ENCODE results near the gene RPL13. TPM values are rescaled to one million over a fixed set of nuclear protein-coding genes. Genes with fewer than 3 reads are reported as not detected.
A peak's percentile ranks its signal among the peaks of the same experiment; 100 is the strongest.

Gene RPL13
- total and polyA plus RNA-seq, 9 of the 15 experiments (the other 6 are each of a cell fraction or from before 2014, with no cell fraction given): 227 to 6,042 (median 1,633) TPM

DNA sequence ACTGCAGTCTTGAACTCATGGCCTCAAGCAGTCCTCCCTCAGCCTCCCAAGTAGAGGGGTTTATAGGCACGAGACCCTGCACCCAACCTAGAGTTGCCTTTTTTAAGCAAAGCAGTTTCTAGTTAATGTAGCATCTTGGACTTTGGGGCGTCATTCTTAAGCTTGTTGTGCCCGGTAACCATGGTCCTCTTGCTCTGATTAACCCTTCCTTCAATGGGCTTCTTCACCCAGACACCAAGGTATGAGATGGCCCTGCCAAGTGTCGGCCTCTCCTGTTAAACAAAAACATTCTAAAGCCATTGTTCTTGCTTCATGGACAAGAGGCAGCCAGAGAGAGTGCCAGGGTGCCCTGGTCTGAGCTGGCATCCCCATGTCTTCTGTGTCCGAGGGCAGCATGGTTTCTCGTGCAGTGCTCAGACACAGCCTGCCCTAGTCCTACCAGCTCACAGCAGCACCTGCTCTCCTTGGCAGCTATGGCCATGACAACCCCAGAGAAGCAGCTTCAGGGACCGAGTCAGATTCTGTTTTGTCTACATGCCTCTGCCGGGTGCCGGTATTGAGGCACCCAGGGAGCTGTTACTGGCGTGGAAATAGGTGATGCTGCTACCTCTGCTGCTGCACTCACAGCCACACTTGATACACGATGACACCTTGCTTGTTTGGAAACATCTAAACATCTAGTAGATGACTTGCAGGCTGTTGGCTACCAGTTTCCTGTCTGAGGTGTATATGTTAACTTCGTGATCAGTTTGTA is 3.3 kb downstream of the RPL13 start:
- BruUV-seq (replicated peaks): no TSS peak
- H3K4me1 ChIP-seq (replicated peaks in 1 of 2; ENCODE audit: control insufficient read depth in 2 of 2, insufficient read depth in 2 of 2, low read length in 2 of 2): peaks cover 39 to 62% of the 10 kb centered on the region in 2 experiments
- 58% methylated on average over 12 of the region's 12 CpGs for whole genome bisulfite sequencing (ENCODE audit: insufficient coverage, low coverage, missing lambda C conversion rate)
- no peak for TF ChIP-seq BRCA1 (IDR thresholded peaks at IDR 0.05)
- peak; percentile 66; the same call in 1 of the 2 replicates for TF ChIP-seq BRCA1 (CRISPR knock-in tag; IDR thresholded peaks at IDR 0.05)
- no peak for TF ChIP-seq ZNF143 (CRISPR knock-in tag; IDR thresholded peaks at IDR 0.05)
- TF ChIP-seq TCFL5 (CRISPR knock-in tag; conservative IDR thresholded peaks at IDR 0.05): no peak
- TF ChIP-seq SNRNP70 (optimal IDR thresholded peaks at IDR 0.05; ENCODE audit: low read depth, low read length): peak; percentile 26
- TF ChIP-seq SUPT5H (IDR thresholded peaks at IDR 0.05): peak; percentile 14
- TF ChIP-seq POLR2G (IDR thresholded peaks at IDR 0.05; ENCODE audit: low read depth, low read length): peak; percentile 34; the same call in 1 of the 2 replicates
- 0 out of 2 replicates have a peak, but pooled peaks have one; percentile 19 for TF ChIP-seq SMAD3 (CRISPR knock-in tag; conservative IDR thresholded peaks at IDR 0.05)
- TF ChIP-seq ILF3 (IDR thresholded peaks at IDR 0.05; ENCODE audit: borderline replicate concordance): peak; percentile 26; the same call in 1 of the 2 replicates
- TF ChIP-seq ZNF121 (CRISPR knock-in tag; conservative IDR thresholded peaks at IDR 0.05): no peak
- 0 out of 4 replicates have a peak, but pooled peaks of 1 of the 2 experiments have one; percentile 5 for TF ChIP-seq NONO (IDR thresholded peaks at IDR 0.05; ENCODE audit: low read depth in 2 of 2, low read length in 1 of 2)
- peak; percentile 13; the same call in 1 of the 2 replicates for TF ChIP-seq MTA3 (IDR thresholded peaks at IDR 0.05; ENCODE audit: borderline replicate concordance)
- TF ChIP-seq ZC3H4 (CRISPR knock-in tag; IDR thresholded peaks at IDR 0.05; ENCODE audit: borderline replicate concordance): peak; percentile 86
- TF ChIP-seq HNRNPUL1 (IDR thresholded peaks at IDR 0.05; ENCODE audit: low read length): 0 out of 2 replicates have a peak, but pooled peaks have one; percentile 9
- TF ChIP-seq RBM17 (IDR thresholded peaks at IDR 0.05; ENCODE audit: borderline replicate concordance, low read depth, low read length): no peak
- TF ChIP-seq HDAC1 (IDR thresholded peaks at IDR 0.05): no peak
- TF ChIP-seq CREB1 (IDR thresholded peaks at IDR 0.05): peak; percentile 17; the same call in 1 of the 2 replicates
- TF ChIP-seq CREB1 (CRISPR knock-in tag; IDR thresholded peaks at IDR 0.05): no peak
- peak; percentile 15; the same call in 1 of the 2 replicates for TF ChIP-seq MYNN (IDR thresholded peaks at IDR 0.05)
- TF ChIP-seq MYNN (CRISPR knock-in tag; IDR thresholded peaks at IDR 0.05): no peak
- peak; percentile 29 for TF ChIP-seq RBM39 (optimal IDR thresholded peaks at IDR 0.05; ENCODE audit: low read depth, low read length)
- TF ChIP-seq, protein P1, sequence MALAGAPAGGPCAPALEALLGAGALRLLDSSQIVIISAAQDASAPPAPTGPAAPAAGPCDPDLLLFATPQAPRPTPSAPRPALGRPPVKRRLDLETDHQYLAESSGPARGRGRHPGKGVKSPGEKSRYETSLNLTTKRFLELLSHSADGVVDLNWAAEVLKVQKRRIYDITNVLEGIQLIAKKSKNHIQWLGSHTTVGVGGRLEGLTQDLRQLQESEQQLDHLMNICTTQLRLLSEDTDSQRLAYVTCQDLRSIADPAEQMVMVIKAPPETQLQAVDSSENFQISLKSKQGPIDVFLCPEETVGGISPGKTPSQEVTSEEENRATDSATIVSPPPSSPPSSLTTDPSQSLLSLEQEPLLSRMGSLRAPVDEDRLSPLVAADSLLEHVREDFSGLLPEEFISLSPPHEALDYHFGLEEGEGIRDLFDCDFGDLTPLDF (CRISPR knock-in tag; IDR thresholded peaks at IDR 0.05): 0 out of 2 replicates have a peak, but pooled peaks have one; percentile 11

More for the DNA sequence above, 3.3 kb downstream of the RPL13 start:
- DNase-seq (ENCODE audit: extremely low read depth in 1 of 4, low spot score in 3 of 4): no peak
- CTCF ChIA-PET (ENCODE audit: low intra/inter-chr PET ratio): no interaction called here
- Histone ChIP-seq H3K27ac (ENCODE audit: extremely low read depth, low read depth, low read length) (peak overlapping the region; percentile 42; the same call in 1 of the 3 replicates), H3K27me3 (ENCODE audit: control insufficient read depth in 2 of 2, insufficient read depth in 2 of 2, low read length in 2 of 2) (no peaks in the 10 kb centered on the region; a peak in 1 of 5 replicates), H3K4me3 (peak overlapping the region; percentile 84; the same call in 1 of the 2 replicates), H3K4me2 (ENCODE audit: insufficient read depth, low read length) (peak overlapping the region; percentile 99), H3K9me3 (replicated peaks; ENCODE audit: control insufficient read depth, insufficient read depth, low read depth, low read length) (0 out of 2 replicates have a peak, but pooled peaks cover 2% of the 10 kb centered on the region), H4K20me1 (replicated peaks; ENCODE audit: control insufficient read depth, insufficient read depth, low read length) (peaks cover 60% of the 10 kb centered on the region), H3K9me1 (ENCODE audit: control insufficient read depth, insufficient read depth, low read length) (peaks cover 6% of the 10 kb centered on the region), H3K9ac (ENCODE audit: insufficient read depth in 1 of 2, low read depth in 2 of 2, low read length in 2 of 2) (peak overlapping the region in 1 of 2 experiments; percentile 90; a peak in 3 of 4 replicates), H2AFZ (ENCODE audit: low read depth, low read length) (no peak overlapping the region), H3K79me2 (ENCODE audit: control insufficient read depth, insufficient read depth, low read length) (peaks cover 51% of the 10 kb centered on the region), H3K36me3 (ENCODE audit: control insufficient read depth, insufficient read depth, low read length) (peaks cover 40% of the 10 kb centered on the region)
- no peak; the same call in 2 of the 3 replicates for ATAC-seq
- intact Hi-C loops (cut with micrococcal nuclease) (loop anchor here (10.0 kb wide), 1 partner anchor 759 kb away; the partner anchor contains the start of gene CDT1), in situ Hi-C loops (cut with MboI) (no loop called here)
- POLR2A ChIA-PET: interaction anchor here (0.6 to 2.7 kb wide), 13 partner anchors 8 to 804 kb away, joined by 3 to 15 read pairs (median 4); partner anchors contain the start of genes CDK10 and CPNE7
- no peak for FAIRE-seq
